Measurements from ENCODE around the gene PPIL4.

Gene PPIL4

DNA sequence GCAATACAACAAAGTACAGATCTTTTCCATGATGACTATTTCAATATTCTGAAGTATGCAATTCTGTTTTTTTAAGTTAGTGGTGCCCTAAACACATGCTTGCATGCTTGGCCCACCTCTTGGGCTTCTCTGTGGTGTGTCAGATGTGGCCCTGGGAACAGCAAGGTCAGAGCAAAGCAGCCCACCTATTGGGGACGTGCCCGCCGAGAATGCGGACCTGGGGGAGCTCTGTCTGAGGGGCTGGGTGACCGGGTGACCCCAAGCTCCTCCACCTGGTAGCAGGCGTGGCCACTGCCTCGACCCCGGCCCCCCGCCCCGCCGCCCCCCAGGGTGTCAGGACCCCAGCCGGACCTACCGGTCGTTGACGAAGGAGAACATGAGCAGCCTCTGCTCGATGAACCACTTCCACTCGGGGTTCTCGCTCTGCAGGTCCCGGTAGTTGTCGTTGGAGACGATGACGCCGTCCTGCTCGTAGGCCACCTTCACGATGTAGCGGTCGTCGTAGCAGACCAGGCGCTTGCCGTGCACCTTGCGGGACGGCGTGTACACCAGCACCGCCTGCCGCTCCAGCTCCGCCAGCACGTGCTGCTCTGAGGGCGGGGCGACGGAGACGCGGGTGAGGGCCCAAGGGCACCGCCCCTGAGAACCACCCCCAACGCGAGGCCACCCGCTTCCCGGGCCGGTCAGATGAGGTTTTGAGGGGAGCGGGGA lies 89.4 kb downstream of the PPIL4 start:
- no peak for DNase-seq

DNA sequence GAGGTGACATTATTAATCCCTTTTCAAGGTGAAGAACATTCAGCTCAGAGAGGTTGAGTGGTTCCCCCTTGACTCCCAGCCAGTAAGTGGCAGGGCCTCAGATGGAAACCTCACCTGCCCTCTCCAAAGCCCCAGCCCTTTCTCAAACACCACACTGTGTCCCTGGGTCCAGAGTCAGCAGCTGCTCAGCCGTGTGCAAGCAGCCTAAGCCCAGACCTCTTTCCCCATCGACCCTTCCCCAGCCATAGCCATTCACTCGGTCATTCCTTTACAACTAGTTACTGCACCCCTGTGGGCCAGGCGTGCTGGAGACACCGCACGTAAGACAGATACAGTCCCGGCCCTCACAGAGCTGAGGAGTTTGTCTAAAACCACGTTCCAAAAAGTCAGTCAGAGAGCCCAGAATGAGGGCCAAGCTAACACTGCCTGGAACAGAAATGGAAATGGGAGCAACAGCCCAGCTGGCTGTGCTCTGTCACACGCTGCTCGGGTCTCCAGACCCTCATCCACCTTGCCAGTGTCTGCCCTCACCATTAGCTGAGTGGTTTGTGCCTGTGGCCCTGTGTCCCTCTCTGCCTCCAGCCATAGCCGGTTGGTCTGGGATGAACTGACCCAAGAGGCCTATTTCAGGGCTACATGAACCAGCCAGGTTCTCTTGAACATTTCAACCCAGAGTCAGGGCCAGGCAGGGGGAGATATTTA lies 90.7 kb downstream of the PPIL4 start:
- no peak for DNase-seq
